Fibroblast of mammary gland (primary cell): ENCODE data around the gene MAP3K14.
"Not testable (repeated sequence)": the region's sequence is repeated elsewhere in the genome, so short reads cannot be mapped to it uniquely, and the experiment has no call there.

ENCODE experiments used
- DNase-seq: peaks from one replicate; pipeline ENCODE4 v3.0.0-alpha.2; 2010; ENCODE audit warnings: low read depth
- H3K4me3 ChIP-seq: 2 replicates; pipeline ENCODE4 v1.5.1; 2011; ENCODE audit warnings: low read depth, mild to moderate bottlenecking, low read length, moderate library complexity; ENCODE audit not compliant: control insufficient read depth
- TF ChIP-seq, protein P1 (sequence below): conservative IDR thresholded peaks from 2 replicates; pipeline ENCODE4 v1.5.1; 2011; ENCODE audit warnings: low read depth, low read length, inconsistent platforms; ENCODE audit not compliant: control insufficient read depth, insufficient read depth

Gene MAP3K14

DNA sequence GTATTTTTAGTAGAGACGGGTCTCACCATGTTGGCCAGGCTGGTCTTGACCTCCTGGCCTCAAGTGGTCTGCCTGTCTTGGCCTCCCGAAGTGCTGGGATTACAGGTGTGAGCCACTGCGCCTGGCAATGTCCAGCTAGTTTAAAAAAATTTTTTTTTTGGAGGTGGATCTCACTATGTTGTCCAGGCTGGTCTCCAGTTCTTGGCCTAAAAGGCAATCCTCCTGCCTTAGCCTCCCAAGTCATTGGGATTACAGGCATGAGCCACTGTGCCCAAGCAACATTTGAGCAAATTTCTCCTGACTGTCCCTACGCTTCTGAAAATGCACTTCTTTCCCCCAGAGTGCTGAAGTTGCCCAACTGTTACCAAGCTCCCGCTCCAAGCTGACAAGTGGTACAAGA is 8.0 kb downstream of the MAP3K14 start:
- TF ChIP-seq, protein P1, sequence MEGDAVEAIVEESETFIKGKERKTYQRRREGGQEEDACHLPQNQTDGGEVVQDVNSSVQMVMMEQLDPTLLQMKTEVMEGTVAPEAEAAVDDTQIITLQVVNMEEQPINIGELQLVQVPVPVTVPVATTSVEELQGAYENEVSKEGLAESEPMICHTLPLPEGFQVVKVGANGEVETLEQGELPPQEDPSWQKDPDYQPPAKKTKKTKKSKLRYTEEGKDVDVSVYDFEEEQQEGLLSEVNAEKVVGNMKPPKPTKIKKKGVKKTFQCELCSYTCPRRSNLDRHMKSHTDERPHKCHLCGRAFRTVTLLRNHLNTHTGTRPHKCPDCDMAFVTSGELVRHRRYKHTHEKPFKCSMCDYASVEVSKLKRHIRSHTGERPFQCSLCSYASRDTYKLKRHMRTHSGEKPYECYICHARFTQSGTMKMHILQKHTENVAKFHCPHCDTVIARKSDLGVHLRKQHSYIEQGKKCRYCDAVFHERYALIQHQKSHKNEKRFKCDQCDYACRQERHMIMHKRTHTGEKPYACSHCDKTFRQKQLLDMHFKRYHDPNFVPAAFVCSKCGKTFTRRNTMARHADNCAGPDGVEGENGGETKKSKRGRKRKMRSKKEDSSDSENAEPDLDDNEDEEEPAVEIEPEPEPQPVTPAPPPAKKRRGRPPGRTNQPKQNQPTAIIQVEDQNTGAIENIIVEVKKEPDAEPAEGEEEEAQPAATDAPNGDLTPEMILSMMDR, result no peak
- no peak overlapping the region for H3K4me3 ChIP-seq
- DNase-seq, result no peak

DNA sequence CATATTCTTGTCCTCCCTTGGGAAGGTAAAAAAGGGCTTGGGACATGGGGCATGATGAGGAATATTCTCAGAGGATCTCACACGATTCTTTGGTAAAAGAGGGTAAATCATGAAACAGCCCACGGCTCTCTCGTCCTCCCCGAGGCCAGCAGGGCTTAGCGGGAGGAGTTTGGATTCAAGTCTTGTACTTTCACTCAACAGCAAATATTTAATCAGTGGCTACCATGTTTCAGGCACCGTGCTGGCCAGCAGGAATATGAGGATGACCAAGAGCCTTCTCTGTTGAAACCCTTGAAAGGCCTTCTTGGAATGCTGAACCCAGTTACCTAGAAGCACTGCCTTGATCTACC is 8.8 kb downstream of the MAP3K14 start:
- no peak overlapping the region for H3K4me3 ChIP-seq
- DNase-seq, result no peak
- TF ChIP-seq, protein P1, result no peak

DNA sequence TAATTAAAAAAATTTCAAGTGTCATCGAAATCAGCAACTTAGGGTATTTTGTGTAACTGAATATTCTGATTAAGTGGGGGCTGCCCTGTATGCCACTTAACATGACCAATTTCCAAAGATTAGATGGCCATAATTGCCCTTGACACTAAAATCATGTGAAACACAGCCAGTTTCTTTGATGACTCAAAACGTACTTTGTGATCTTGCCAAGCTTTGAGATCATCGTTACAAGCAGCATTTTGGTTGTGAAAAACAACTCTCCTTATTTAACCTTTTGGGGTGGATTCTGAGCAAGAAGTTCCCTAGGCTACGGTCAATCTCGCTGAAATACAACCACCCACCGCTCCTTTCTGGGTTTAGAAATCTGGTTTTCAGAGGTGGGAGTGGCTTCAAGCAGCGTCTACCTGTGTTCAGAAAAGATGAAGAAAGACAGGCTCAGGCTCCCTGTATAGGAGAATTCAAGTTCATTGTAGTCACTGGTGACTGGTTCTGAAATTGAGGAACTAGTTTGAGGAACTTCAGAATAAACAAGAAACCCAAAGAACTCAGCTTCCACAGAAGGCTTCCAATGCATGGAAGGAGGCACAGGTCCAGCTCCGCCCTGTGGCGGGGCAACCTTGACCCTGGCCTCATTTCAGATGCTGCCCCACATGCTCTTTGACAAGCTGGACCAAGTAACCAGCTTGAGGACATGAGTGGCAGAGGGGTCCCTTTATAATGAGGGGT is 9.4 kb downstream of the MAP3K14 start:
- TF ChIP-seq, protein P1, result no peak
- DNase-seq, result peak; percentile 95
- peak overlapping the region; percentile 2 for H3K4me3 ChIP-seq

DNA sequence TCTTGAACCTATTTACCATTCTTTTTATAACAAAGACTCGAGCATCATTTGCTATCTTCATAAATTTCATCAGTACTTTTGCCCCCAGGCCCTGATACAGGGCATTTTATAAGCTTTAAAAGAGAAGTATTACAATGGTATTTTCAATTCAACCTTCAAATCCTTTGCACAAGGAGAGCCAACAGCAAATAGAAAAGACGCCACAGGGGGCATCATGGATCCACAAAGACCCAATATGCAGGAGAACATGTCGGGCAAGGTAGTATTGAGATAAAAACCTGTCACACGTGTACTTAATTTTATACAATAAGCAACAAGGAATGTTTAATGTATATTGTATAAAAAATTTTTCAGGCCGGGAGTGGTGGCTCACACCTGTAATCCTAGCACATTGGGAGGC is 10.2 kb downstream of the MAP3K14 start:
- no peak overlapping the region for H3K4me3 ChIP-seq
- TF ChIP-seq, protein P1, result no peak
- DNase-seq, result no peak

DNA sequence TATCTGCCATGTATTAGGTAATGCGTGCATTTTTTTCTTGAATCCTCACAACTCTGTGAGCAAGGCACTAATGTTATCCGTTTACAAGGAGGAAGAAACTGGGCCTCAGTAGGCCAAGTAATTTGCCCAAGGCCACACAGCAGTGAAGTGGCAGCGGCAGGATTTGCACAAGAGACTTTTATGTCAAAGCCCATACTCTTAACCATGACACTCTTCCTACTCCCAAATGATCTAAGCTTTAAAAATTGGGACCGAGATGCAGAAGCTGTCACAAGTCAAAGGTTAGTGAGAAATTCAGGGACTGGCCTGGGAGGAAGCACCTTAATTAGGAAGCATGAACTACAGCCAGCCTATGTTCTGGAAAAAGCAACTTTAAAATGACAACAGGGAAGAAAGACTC is 10.7 kb downstream of the MAP3K14 start:
- TF ChIP-seq, protein P1, result no peak
- no peak overlapping the region for H3K4me3 ChIP-seq
- DNase-seq, result no peak

DNA sequence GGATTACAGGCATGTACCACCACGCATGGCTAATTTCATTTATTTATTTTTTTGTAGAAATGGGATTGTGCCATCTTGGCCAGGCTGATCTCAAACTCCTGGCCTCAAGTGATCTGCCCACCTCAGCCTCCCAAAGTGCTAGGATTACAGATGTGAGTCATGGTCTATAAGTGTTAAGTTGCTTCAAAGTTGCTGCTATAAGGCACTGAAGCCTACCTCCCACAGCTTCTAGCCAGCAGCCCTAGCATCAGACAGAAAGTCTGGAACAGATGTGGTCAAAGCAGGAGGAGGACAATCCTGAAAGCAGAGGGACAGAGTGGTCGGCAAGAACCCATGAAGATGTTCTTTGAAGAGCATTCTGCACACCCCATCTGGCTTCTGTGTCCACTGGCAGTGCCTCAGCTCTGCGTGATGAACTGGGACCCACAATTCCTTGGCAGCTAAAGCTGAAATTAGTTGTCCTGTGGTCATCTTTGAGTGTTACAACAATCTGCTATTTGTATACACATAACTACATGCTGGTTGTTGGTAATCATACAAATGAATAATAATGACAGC is 11.2 kb downstream of the MAP3K14 start:
- TF ChIP-seq, protein P1, result no peak
- DNase-seq, result peak; percentile 76
- H3K4me3 ChIP-seq, result no peak overlapping the region

DNA sequence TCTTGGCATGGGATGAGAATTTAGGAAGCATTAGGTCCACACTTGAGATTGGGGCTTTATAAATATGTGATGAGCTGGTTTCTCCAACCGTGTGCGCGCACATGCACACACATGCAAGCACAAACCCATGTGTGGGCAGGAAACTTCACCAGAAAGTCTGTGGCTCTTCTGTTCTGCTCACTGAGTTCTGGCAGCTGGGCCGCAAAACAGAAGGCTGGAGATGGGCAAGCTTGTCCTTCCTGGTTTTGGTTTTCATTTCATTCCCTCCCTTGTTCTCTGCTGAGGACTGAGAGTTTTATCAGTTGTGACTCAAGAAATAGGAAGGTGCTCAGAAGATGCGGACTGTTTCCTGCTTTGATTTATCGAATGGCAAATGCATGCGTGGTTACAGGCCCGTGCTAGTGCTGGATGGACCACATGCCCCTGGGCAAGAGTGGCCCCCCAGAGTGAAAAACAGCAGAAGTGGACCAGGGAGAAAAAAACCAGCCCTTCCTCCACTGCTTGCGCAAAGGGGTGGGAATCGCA is 14.1 kb downstream of the MAP3K14 start:
- TF ChIP-seq, protein P1, result no peak

DNA sequence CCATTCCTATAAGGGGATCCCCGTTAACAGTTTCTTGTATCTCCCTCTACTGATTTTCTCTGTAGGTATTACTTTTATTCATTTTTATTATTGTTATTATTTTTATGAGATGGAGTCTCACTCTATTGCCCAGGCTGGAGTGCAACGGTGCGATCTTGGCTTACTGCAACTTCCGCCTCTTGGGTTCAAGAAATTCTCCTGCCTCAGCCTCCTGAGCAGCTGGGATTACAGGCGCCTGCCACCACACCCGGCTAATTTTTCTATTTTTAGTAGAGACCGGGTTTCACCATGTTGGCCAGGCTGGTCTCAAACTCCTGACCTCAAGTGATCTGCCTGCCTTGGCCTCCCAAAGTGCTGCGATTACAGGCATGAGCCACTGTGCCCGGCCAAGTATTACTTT is 14.6 kb downstream of the MAP3K14 start:
- H3K4me3 ChIP-seq, DNase-seq: not testable (repeated sequence)

More for the DNA sequence above, 14.1 kb downstream of the MAP3K14 start:
- no peak overlapping the region for H3K4me3 ChIP-seq
- peak; percentile 76 for DNase-seq
